ENCODE results near the gene BLOC1S6.

The BLOC1S6 gene

DNA sequence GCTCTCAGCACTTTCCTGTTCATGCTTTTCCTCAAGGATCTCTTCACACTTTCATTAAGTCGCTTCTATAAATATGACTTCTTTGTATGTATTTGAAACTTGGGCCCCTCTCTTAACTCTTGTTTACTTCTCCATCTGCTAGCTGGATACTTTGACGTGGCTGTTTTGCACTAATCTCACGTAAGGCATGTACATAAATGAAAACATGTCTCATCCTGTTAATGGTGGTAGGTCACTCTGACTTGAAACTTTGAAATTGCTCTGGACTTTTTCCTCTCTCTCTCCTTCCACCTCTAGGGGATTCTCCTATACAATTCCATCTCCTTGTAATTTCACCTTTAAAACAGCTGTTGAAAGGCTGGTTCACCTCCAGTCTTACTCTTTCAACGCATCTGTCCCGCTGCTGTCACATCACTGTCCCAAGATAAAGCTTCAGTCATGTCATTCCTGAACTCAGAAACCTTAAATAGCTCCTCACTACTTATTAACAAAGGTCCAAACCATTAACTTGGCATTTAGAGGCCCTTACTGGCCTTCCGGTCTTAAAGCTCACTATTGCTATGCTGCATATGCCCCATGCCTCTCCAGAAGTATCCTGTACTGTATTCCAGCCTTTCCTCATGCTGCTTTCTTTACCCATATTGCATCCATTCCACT, 1.2 kb downstream of the BLOC1S6 start:
- DNase-seq: no peak

DNA sequence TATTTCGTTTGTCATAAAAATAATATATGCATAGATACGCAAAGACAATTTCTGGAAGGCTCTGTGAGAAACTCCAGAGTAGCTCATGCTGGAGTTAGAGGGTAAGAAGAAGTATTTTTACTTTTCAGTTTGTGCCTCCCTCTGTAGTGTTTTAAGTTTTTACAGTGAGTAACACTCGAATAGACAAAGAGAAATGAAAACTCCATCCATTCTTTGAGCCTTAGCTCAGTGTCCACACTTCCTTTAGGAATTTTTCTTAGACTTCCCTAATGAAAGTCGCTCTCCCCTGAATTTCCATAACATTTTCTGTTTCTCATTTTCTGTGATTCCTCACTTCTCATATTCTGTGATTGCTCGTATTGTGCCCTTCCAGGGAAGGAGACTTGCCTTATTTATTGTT, 2.1 kb downstream of the BLOC1S6 start:
- no peak for DNase-seq

DNA sequence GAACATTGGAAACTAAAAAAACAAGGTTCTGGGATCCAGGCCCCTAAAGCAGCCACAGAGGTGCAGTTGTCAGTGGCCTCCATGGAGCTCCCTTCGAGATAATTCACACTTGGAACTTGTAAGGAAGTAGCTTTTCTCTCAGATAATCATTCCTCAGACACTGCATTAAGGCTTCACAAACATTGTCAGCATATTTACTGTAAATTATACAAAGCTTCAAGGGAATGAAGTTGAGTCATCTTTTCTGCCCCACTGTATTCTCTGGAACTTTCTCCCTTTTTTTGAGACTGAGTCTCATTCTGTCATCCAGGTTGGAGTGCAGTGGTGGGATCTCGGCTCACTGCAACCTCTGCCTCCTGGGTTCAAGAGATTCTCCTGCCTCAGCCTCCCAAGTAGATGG, 7.1 kb downstream of the BLOC1S6 start:
- DNase-seq: no peak

DNA sequence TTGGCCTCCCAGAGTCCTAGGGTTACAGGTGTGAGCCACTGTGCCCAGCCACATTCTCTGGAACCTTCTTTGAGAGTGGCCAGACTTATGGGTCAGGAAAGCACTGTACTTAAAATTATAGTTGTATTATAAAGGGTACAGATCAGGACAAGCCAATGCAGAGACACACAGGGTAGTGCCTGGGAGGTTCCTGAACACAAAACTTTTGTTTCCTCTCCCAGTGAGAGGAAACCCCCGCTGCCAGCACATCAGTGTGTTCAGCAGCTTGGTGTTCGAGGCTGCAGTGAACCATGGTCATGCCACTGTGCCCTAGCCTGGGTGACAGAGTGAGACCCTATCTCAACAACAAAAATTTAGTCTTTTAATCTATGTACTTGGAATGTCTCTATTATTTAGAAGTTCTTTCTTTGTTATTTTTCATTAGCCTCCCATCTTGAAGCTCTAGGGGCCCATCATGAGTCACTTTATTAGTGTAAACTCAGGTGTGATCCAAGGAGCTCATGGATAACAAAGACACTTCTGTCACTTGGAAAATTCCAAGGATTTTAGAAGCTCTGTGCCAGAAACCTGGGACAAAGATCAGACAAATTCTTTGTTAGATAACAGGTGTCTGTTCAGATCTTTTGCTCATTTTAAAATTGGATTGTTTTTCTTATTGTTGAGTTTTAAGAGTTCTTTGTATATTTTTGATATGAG, 7.8 kb downstream of the BLOC1S6 start:
- DNase-seq: no peak

DNA sequence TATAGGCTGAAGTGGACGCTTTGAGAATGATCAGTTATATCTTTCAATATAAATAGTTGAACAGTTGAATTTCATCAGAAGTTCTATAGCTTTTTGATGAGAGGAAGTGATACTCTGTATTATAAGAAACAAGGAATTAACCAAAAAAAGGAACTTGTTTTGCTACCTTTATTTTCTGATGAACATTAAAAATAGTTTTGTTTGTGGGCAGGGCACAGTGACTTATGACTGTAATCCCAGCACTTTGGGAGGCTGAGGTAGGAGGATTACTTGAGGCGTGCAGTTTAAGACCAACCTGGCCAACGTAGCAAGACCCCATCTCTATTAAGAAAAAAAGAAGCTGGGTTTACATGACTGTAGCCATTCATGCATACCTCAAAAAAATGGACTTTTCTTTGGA, 16.7 kb downstream of the BLOC1S6 start:
- DNase-seq: no peak

DNA sequence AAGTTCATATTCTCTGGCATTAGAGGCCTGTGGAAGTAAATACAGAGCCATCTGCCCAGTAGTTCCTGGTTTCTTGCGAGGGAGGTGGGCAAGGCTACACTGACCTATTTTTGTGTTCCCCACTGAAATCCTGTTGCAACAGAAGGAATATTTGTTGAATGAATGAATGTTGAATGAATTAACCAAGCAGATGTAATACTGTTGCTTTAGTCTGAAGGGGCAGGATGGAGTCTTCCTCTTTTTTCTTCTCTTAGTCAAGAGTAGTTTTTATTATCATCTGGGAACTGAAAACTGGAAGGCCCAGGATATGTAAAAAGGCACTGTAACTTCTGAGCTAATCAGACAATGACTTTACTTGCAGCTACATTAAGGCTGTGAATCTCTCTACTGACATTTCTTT, 17.1 kb downstream of the BLOC1S6 start:
- DNase-seq: no peak

DNA sequence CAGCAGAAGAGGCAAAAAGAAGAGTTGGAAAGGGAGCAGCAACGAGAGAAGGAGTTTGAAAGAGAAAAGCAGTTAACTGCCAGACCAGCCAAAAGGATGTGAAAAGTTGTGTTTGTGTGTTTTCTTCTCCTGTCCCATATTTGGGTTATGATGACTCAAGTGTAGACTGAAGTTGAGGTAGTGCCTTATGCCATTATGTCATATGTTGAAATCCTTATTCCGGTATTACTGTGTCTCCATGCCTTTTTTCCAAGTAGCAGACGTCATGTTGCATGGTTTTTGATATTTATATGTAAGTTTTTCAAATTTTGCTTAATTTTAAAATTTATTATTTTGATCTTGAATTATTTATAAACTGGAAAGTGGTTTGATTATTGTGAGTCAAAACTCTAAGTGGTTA, 19.2 kb downstream of the BLOC1S6 start:
- DNase-seq: no peak

DNA sequence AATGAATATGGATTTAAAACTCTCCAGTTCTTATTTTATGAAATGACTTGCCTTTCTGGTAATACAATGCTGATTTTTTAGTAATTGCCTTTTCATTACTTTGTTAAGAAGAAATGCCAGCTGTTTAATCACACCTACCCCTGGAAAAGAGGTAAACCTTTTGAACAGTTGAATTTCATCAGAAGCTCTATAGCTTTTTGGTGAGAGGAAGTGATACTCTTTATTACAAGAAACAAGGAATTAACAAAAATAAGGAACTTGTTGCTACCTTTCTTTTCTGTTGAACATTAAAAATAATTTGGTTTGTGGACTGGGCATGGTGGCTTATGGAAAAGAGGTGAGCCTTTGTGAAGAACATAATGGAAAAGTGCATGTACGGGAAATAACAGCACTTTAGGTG, 19.7 kb downstream of the BLOC1S6 start:
- no peak for DNase-seq

DNA sequence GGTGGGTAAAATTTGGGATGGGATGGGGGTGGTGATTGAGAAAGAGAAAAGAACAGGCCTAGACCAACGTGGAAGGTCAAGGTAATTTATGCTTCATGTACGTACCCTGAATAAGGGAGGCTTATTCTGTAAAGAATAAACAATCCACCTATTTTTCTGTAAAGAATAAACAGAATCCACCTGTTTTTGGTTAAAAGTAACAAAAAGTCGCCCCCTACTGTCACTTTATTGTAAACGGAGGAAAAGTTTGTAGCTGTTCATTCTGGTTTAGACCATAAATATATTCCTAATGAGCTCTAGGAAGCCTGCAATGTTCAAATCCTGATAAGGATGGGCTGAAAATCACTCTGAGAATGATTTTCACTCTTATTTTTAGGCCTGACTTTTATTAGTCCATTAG, 24.1 kb downstream of the BLOC1S6 start:
- DNase-seq: no peak

DNA sequence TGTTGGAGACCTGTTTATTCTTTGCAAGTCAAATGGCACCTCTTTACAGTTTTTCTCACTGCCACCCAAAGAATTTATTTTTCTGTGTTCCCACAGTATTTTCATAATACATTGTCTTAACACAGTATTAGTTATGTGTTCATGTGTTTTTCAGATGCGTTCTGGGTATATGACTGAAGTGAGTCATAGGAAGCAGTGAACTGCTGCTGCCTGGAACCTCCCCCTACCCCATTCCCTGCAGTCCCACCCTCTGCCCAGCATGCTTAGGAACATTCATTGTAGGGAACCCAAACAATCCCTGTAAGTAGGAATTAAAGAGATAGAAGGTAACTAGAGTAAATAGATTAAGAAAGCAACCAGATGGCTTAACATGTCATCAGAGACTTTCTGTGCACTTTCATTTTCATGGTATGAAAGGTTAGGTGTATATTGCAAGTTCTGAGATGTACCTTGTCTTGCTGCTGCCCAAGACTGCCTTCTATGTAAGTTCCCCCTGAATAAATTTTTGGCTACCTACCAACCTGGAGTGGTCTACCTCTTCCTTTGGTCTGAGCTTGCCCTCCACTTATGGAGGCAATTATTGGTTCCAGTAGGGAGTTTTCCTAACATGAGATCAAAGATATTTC, 25.7 kb downstream of the BLOC1S6 start:
- no peak for DNase-seq

DNA sequence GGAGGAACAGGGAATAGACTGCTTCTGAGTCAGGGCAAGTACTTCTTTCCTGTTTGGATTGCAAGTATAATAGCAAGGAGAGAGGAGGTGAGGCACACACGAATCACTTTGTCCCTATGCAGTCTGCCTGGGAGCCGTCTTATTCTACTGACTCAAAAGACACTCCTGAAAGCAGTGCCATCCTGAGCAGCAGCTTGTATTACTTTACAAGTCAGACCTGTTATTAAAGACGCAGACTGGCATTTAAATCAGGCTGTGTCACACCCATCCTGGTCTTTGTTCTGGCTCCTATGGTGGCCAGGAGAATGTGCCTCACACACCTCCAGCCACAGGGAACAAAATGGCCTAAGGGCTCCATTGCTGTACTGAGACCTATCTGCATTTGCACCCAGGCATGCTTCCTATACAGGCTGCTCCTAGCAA, 29.7 kb downstream of the BLOC1S6 start:
- no peak for DNase-seq

DNA sequence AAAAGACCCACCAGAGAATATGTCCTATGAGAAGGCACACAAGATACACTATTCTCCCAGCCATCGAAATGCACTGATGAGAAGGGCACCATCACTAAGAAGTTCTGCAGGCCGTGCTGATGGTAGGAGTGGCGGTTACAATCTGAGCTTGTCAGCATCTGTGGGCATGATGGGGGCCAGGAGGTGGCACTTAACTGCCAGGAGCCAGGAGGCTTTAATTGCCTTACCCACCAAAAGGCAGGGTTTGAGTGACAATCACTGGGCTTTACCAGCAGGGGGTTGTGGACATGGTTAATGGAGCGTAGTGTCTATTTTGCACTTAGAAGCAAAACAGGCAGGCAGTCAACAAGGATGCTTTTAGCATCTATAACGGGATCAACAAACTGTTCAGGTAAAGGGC, 31.6 kb downstream of the BLOC1S6 start:
- no peak for DNase-seq

DNA sequence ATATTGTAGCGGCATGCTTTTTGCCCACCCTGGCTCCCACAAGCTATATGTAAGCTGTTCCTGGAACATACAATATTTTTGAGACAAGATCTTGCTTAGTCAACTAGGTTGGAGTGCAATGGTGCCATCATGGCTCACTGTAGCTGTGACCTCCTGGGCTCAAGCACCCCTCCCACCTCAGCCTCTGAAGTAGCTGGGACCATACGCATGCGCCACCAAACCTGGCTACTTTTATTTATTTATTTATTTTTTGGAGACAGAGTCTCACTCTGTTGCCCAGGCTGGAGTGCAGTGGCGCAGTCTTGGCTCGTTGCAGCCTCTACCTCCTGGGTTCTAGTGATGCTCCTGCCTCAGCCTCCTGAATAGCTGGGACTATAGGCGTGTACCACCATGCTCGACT, 41.0 kb downstream of the BLOC1S6 start:
- DNase-seq: no peak

DNA sequence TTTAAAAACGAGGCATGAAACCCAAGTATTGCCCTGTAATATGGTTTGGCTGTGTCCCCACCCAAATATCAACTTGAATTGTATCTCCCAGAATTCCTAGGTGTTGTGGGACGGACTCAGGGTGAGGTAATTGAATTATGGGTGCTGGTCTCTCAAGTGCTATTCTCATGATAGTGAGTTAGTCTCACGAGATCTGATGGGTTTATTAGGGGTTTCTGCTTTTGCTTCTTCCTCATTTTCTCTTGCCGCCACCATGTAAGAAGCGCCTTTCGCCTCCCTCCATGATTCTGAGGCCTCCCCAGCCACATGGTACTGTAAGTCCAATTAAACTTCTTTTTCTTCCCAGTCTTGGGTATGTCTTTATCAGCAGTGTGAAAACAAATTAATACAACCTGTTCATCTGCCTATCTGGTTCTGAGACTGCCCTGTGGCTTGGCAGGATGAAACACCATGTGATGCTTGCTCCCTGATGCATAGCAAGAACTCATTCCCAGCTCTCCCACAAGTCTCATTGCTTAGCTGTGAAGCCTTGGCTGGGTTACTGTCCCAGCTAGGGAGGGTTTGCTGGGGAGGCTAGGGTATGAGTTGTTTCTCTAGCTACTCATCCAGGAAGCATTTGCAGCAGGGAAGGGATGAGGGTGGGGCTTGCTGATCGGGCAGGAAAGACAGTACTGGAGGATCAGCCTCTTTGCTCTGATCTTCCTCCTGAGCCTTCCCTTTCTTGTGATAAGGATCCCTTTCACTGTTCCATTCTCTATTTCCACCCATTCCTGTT, 43.9 kb downstream of the BLOC1S6 start:
- no peak for DNase-seq

DNA sequence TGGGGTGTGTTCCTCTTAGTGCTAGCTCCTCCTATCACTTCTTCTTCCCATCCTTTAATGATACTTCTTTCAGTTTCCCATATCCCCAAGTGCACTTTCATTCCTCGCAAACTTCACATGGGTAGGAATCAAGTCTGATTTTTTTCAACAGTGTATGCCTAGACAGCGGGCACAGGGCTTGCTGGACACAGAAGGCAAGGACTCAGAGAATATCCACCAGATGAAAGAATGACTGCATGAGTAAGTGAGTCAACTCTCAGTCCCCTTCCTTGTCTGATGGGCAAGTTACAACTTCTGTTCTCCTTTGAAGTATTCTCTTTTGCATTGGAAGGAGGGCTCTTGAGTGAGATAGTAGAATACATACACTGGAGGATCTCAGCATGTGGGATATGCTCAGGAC, 44.6 kb downstream of the BLOC1S6 start:
- no peak for DNase-seq

DNA sequence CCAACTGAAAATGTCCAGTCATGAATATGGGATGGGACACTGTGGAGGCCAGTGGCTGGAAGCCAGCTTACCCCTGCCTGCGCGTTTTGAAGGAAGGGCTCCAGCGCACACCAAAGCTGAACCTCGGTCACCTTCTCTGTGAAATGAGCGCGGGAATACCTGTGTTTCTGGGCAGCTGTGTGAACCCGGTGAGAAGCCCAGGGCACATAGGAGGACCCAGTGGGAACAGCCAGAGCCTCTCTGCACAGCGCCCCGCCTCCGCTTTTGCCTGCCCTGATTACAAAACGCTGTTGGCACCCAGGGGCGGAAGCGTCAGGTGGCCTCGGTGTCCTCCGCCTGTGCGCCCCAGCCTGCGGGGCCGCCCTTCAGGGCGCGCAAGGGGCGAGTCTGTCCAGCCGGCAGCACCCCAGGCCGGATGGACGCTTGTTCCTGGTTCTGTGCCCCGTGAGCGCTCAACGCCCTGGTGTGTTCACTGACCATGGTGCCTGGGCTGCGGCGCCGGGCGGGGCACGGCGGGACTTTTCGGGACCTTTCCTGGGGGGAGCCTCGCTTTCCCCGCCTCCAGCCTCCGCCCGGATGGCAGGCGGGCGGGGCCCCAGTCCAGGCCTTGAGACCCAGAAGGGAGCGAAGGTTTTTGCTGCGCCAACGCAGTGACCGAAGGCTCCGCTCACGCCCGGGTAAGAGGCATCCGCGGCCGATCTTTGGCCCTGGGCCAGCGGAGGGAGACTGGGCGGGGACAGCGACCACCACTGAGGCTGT, 47.4 kb downstream of the BLOC1S6 start, which contains the start of gene SQOR:
TSS of gene SQOR (plus strand) at position 598 of the 759 bp plus-strand sequence. CDS start 23,895 bp downstream, outside the sequence.
- peak; percentile 72 for DNase-seq

DNA sequence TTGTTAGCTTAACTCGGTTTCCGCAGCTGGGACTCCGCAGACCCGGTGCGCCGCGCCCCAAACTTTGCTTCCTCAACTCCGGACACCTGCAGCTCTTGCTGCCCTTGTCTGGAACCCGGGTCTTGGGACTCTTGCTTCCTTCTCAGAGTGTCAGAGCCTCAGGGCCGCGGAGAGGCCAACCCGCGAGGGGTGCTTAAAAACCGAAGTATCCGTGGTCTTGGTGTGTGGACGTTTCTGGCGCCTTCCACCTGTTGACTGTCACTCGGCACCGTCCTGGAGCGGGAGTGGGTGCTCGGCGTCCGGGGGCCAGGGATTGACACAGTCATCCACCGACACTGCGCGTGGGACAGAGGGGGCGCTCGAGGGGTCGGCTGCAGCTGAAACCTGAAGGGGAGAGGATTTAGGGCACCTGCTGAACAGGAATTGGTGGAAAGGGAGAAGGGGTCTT, 48.0 kb downstream of the BLOC1S6 start:
- DNase-seq: peak; percentile 71

DNA sequence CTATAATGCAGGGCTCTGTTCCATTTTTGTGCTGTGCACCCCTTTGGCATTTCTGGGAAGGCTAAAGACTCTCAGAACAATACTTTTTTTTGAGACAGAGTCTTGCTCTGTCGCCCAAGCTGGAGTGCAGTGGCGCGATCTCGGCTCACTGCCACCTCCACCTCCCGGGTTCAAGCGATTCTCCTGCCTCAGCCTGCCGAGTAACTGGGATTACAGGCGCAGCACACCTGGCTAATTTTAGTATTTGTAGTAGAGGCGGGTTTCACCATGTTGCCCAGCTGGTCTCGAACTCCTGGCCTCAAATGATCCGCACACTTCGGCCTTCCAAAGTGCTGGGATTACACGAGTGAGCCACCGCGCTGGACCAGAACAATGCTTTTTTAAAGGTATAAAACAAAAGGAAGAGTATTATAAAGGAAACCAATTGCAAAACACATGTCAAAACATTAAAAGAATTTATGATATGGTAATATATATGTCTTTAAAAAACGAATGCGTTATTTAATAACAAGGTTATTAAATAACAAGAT, 48.6 kb downstream of the BLOC1S6 start:
- no peak for DNase-seq

DNA sequence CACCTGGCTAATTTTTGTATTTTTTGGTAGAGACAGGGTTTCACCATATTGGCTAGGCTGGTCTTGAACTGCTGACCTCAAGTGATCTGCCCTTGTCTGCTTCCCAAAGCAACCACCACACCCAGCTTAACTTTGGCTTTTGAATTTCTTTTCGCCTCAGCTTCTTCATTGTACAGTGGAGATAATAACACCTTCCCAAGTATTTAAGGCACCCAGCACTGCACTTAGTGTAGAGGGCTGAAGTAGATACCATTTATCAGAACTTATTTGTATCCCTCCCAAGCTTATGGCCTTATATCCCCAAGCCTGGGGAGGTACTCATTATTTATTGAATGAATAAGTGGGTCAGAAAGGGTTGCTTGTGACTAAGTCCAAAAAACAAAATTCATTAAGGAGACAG, 50.0 kb downstream of the BLOC1S6 start:
- no peak for DNase-seq

DNA sequence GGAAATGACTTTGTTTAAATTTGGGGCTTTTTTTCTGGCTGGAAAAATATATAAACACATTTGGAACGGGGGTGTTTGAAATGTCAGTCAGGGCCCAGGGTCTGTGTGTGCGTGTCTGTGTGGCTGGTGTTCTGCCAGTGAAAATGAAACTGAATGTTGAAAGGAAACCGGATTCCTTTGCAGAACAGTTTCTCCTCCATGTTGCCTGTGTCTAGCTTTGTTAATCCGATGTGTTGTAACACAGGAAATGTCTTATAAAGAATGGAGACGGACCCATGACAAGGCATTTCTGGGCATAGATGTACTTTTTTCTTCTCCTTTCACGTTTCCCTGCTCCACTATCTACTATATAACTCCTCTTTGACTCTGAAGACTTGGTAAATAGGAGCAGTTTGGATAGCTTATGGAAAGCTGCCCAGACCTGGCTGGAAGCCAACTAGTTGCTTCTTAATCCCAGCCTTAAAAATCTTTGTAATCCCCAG, 50.4 kb downstream of the BLOC1S6 start:
- peak; percentile 63 for DNase-seq

DNA sequence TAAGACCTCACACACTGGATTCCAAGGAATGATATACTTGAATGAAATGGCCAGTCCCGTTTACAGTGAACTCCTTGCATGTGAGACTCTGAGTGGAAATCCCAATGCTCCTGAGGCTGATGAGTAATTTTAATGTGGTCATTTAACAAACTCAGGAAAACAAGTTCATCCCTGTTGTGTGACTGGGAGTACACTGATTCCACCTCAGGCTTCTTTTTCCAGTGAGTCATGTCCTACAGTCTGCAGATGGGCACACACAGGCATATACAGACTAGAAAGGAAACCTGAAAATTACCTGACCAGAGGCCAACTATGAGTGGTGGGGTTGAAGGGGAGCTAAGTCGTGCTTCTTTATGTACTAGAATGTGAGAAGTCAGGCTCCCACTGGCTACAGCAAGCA, 53.4 kb downstream of the BLOC1S6 start:
- DNase-seq: no peak

DNA sequence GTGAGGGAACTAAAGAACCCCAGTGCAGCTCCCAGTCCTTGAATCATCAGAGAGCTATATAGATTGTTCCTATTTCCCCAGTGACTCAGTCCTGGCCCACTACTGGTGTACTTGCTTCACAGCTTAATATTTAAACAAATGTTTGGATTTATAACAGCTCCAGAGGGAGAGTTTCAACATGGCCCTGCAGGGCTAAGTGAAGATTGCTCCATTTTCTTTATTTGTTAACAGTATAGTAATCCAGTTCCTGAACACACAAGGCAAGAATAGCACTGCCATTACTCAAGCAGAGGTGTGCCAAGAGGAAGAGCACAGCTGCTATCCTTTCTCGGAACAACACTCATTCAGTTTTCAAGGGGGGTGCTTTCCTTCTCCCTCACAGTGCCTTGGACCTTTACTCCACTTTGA, 54.2 kb downstream of the BLOC1S6 start:
- no peak for DNase-seq
